PFSK-1 (cell line): ENCODE measurements around the gene QPCT.

ENCODE experiments used
- FOXP2 ChIP-seq: optimal IDR thresholded peaks from 2 replicates; pipeline ENCODE3; 2011; ENCODE audit warnings: borderline replicate concordance, control low read depth, inconsistent platforms; ENCODE audit not compliant: insufficient read depth; ENCODE audit errors: extremely low read length, extremely low read depth
- POLR2AphosphoS5 ChIP-seq: IDR thresholded peaks from 2 replicates; pipeline ENCODE4 v1.6.1; 2012; ENCODE audit warnings: low read depth, mild to moderate bottlenecking, control low read depth, low read length, moderate library complexity
- TF ChIP-seq, protein P1 (sequence below), 2 experiments: IDR thresholded peaks; 2 replicates each; pipeline versions ENCODE4 v1.6.1 to v1.8.0; 2011 to 2012; ENCODE audit warnings: low read depth in 2 of 2, low read length in 2 of 2, control low read depth in 1 of 2, inconsistent platforms in 1 of 2, mild to moderate bottlenecking in 1 of 2, moderate library complexity in 1 of 2; ENCODE audit not compliant: insufficient read depth in 1 of 2

DNA sequence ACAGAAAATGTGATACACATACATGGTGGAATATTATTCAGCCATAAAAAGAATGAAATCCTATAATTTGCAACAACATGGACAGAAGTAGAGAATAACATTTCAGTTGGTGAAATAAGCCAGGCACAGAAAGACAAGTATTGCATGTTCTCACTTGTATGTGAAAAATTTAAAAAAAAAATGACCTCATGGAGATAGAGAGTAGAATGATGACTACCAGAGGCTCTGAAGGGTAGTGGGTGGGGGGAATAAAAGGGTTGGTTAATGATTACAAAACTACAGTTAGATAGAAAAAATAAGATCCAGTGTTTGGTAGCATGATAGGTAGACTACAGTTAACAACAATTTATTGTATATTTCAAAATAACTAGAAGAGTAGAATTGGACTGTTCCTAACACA is 44.3 kb upstream of the QPCT start:
- TF ChIP-seq, protein P1, sequence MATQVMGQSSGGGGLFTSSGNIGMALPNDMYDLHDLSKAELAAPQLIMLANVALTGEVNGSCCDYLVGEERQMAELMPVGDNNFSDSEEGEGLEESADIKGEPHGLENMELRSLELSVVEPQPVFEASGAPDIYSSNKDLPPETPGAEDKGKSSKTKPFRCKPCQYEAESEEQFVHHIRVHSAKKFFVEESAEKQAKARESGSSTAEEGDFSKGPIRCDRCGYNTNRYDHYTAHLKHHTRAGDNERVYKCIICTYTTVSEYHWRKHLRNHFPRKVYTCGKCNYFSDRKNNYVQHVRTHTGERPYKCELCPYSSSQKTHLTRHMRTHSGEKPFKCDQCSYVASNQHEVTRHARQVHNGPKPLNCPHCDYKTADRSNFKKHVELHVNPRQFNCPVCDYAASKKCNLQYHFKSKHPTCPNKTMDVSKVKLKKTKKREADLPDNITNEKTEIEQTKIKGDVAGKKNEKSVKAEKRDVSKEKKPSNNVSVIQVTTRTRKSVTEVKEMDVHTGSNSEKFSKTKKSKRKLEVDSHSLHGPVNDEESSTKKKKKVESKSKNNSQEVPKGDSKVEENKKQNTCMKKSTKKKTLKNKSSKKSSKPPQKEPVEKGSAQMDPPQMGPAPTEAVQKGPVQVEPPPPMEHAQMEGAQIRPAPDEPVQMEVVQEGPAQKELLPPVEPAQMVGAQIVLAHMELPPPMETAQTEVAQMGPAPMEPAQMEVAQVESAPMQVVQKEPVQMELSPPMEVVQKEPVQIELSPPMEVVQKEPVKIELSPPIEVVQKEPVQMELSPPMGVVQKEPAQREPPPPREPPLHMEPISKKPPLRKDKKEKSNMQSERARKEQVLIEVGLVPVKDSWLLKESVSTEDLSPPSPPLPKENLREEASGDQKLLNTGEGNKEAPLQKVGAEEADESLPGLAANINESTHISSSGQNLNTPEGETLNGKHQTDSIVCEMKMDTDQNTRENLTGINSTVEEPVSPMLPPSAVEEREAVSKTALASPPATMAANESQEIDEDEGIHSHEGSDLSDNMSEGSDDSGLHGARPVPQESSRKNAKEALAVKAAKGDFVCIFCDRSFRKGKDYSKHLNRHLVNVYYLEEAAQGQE (IDR thresholded peaks at IDR 0.05; ENCODE audit: insufficient read depth in 1 of 2, low read depth in 2 of 2, low read length in 2 of 2), result no peak
- no peak for TF ChIP-seq FOXP2
- no peak for TF ChIP-seq POLR2AphosphoS5
